AG10803 (cell line): Measurements from ENCODE around the gene TMEM245.

Experiments
- DNase-seq: peaks from one replicate; pipeline ENCODE4 v3.0.0; 2010; ENCODE audit warnings: low read depth
- H3K4me3 ChIP-seq: 2 replicates; pipeline ENCODE4 v1.5.1; 2011; ENCODE audit warnings: mild to moderate bottlenecking, low read length, control low read depth
- TF ChIP-seq, protein P1 (sequence below): conservative IDR thresholded peaks from 2 replicates; pipeline ENCODE4 v1.5.1; 2011; ENCODE audit warnings: mild to moderate bottlenecking, low read length, control low read depth, inconsistent platforms

TMEM245 gene

DNA sequence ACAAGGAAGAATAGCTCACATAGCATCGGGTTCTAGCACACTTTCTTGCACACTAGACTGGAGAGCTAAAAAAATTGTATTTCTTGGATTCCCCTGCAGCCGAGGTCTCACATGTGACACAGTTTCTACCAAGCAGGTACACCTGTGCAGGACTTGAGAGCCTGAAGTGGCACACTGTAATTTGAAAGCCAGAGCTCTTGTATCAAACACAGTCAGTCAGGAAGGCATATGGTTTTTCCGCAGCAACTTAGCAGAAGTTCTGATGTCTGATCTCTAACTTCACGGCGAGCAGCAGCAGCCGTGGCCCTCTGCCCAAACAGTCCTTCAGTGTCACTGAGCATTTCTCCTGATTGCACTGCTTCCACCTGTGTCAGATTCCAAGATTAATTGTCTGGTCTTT is 25.5 kb downstream of the TMEM245 start:
- no peak overlapping the region for H3K4me3 ChIP-seq
- DNase-seq = no peak
- TF ChIP-seq, protein P1, sequence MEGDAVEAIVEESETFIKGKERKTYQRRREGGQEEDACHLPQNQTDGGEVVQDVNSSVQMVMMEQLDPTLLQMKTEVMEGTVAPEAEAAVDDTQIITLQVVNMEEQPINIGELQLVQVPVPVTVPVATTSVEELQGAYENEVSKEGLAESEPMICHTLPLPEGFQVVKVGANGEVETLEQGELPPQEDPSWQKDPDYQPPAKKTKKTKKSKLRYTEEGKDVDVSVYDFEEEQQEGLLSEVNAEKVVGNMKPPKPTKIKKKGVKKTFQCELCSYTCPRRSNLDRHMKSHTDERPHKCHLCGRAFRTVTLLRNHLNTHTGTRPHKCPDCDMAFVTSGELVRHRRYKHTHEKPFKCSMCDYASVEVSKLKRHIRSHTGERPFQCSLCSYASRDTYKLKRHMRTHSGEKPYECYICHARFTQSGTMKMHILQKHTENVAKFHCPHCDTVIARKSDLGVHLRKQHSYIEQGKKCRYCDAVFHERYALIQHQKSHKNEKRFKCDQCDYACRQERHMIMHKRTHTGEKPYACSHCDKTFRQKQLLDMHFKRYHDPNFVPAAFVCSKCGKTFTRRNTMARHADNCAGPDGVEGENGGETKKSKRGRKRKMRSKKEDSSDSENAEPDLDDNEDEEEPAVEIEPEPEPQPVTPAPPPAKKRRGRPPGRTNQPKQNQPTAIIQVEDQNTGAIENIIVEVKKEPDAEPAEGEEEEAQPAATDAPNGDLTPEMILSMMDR = no peak

DNA sequence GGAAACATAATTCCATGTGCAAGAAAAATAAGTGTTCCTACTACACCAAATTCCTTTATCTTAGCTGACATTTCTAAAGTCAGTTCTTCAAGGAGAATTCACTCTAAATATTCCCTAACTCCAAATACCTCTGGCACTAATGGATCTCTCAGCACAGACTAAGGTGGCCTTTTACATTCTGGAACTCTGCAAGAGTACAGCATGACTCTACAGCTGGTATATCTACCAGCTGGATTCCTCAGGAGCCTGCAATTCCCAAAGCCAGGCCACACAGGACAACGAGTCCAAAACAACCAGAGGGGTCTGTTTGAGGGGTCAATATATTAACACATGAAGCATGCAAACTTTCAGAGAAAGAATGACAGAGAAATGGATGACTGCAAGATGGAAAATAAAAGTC is 27.2 kb downstream of the TMEM245 start:
- TF ChIP-seq, protein P1 = no peak
- no peak overlapping the region for H3K4me3 ChIP-seq
- no peak for DNase-seq

DNA sequence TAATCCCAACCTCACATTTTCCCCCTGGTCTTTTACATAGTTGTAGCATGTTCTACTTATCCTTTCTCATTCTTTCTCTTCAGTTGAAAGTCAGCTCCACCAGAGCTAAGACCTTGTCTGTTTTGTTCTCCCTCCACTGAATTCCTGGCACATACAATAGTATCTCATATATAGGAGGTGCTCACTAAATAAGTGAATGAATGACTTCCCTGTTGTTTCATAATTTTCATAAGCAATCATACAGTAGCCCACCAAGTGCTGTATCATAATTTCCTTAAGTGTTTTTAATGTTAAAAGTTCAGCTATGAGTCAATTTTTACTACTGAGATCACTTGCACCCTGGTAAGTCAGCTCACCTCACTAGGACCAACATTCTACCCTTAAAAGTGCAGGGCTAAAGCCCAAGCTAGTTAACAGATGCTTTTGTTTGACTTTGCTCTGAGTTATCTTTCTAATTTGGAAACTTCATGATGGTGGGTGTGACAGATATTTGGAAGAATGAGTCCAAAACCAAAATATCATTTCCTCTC is 27.6 kb downstream of the TMEM245 start:
- no peak overlapping the region for H3K4me3 ChIP-seq
- no peak for DNase-seq
- TF ChIP-seq, protein P1 = no peak

DNA sequence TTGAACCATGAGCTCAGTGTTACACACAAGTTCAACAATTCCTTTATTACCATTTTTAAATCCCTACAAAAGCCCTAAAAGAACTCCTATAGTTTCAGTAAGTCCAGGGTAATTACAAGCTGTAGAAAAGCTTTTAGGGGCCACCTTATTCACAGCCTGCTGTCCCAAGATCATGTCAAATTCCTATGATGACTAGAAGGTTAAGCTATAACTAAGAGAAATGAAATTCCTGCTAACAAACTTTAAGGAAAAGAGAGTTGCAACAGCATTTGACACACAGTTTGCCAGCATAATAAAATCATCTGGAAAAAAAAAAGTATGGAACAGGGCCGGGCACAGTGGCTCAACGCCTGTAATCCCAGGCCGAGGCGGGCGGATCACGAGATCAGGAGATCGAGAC is 31.5 kb downstream of the TMEM245 start:
- H3K4me3 ChIP-seq = no peak overlapping the region
- no peak for DNase-seq
- TF ChIP-seq, protein P1 = no peak

DNA sequence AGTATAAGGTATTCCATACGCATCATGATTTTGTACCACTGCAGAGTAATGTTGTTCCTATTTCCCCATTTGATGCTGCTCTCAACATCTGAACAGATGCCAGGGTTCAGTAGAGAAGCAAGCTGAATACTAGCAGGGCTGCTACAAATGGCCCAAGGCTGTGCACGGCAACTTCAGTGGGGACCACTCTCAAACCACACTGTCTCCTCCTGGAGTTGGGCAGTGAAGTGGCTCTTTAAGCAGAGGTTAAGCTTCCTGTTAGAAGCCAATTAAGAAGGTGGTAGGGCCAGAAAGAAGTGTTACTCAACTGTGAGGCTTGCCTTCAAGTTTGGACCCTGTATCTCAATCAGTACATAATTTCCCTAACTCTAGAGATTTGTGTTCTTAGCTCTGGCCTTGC is 32.0 kb downstream of the TMEM245 start:
- TF ChIP-seq, protein P1 = no peak
- no peak for DNase-seq
- H3K4me3 ChIP-seq = no peak overlapping the region

DNA sequence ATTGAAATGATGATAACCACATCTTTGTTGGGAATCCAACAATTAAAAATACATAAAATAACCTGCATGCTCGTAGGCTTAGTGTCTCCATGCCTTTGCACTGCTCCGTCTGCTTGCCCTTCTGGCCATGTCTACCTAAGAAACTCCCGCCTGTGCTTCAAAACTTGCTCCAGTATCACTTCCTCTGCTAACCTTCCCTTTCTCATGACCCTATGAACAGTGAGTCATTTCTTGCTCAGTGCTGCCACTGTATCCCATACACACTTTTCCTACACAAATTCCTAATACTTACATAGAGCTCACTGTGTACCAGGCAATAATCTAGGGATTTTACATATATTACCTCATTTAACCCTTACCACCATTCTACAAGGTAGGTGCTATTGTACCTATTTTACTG is 33.5 kb downstream of the TMEM245 start:
- DNase-seq = no peak
- TF ChIP-seq, protein P1 = no peak
- H3K4me3 ChIP-seq = no peak overlapping the region

DNA sequence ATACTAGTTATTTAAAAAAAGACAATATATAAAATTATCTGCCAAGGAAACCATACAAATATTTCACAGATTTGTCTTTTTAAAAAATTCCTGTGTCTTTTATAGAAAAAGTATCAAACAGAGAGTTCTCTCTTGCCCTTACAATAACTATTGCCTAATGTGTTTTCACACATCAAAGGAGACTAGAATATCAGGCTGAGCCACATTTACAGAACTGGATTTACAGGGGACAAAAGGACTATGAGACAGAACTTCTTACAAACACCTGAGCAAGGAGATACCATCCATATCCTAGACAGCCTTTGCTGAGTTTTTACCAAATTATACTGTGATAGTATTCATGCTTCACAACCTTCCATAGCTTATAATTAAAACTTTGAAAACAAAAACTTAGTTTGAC is 34.2 kb downstream of the TMEM245 start:
- no peak for DNase-seq
- H3K4me3 ChIP-seq = no peak overlapping the region
- TF ChIP-seq, protein P1 = no peak
